GM19035 (cell line): ENCODE data around the gene RHBDL3.

Experiments
- ATAC-seq: cut with Tn5 transposase; IDR thresholded peaks from one replicate; pipeline ENCODE4 v1.9.1; 2021; ENCODE audit not compliant: unreplicated experiment

RHBDL3 gene

GRCh38 chr17:32266389-32267301 lies 1.0 kb downstream of the RHBDL3 start:
- no peak for ATAC-seq

- no peak for ATAC-seq
Measured at GRCh38 chr17:32267690-32268205, 2.1 kb downstream of the RHBDL3 start.

GRCh38 chr17:32268734-32269288 lies 3.2 kb downstream of the RHBDL3 start:
- no peak for ATAC-seq

- ATAC-seq: no peak
Measured at GRCh38 chr17:32269377-32269776, 3.7 kb downstream of the RHBDL3 start.

GRCh38 chr17:32271844-32272243 lies 6.2 kb downstream of the RHBDL3 start:
- ATAC-seq: no peak

- ATAC-seq: no peak
Measured at GRCh38 chr17:32274101-32274500, 8.5 kb downstream of the RHBDL3 start.

GRCh38 chr17:32274643-32275042 lies 9.0 kb downstream of the RHBDL3 start:
- no peak for ATAC-seq

- no peak for ATAC-seq
Measured at GRCh38 chr17:32275060-32276042, 9.7 kb downstream of the RHBDL3 start.

- no peak for ATAC-seq
Measured at GRCh38 chr17:32276171-32276601, 10.6 kb downstream of the RHBDL3 start.

- no peak for ATAC-seq
Measured at GRCh38 chr17:32277284-32277683, 11.7 kb downstream of the RHBDL3 start.

GRCh38 chr17:32278815-32279214 lies 13.2 kb downstream of the RHBDL3 start:
- no peak for ATAC-seq

- no peak for ATAC-seq
Measured at GRCh38 chr17:32279891-32280716, 14.5 kb downstream of the RHBDL3 start.

- ATAC-seq: no peak
Measured at GRCh38 chr17:32281011-32281451, 15.4 kb downstream of the RHBDL3 start.

- ATAC-seq: no peak
Measured at GRCh38 chr17:32283745-32284201, 18.1 kb downstream of the RHBDL3 start.

GRCh38 chr17:32285306-32285705 lies 19.7 kb downstream of the RHBDL3 start:
- ATAC-seq: no peak

GRCh38 chr17:32285746-32286517 lies 20.3 kb downstream of the RHBDL3 start:
- ATAC-seq: no peak

GRCh38 chr17:32286518-32286900 lies 20.9 kb downstream of the RHBDL3 start:
- ATAC-seq: no peak

- no peak for ATAC-seq
Measured at GRCh38 chr17:32287804-32288511, 22.3 kb downstream of the RHBDL3 start.

- ATAC-seq: no peak
Measured at GRCh38 chr17:32288615-32289014, 23.0 kb downstream of the RHBDL3 start.
